ENCODE measurements around the gene RAB12.

RAB12 gene

GRCh38 chr18:8669571-8669970 lies 60.3 kb downstream of the RAB12 start:
- Histone ChIP-seq H3K4me1 (no peaks in the 10 kb centered on the region), H3K36me3 (no peaks in the 10 kb centered on the region), H3K9me3 (no peaks in the 10 kb centered on the region), H3K27me3 (no peaks in the 10 kb centered on the region), H3K27ac (no peak overlapping the region), H3K4me3 (no peak overlapping the region)
- no peak for DNase-seq
- TF ChIP-seq CTCF (IDR thresholded peaks at IDR 0.05), result no peak
- intact Hi-C loops (cut with DNase I; ENCODE audit: low total_unique reads), result no loop called here

DNA sequence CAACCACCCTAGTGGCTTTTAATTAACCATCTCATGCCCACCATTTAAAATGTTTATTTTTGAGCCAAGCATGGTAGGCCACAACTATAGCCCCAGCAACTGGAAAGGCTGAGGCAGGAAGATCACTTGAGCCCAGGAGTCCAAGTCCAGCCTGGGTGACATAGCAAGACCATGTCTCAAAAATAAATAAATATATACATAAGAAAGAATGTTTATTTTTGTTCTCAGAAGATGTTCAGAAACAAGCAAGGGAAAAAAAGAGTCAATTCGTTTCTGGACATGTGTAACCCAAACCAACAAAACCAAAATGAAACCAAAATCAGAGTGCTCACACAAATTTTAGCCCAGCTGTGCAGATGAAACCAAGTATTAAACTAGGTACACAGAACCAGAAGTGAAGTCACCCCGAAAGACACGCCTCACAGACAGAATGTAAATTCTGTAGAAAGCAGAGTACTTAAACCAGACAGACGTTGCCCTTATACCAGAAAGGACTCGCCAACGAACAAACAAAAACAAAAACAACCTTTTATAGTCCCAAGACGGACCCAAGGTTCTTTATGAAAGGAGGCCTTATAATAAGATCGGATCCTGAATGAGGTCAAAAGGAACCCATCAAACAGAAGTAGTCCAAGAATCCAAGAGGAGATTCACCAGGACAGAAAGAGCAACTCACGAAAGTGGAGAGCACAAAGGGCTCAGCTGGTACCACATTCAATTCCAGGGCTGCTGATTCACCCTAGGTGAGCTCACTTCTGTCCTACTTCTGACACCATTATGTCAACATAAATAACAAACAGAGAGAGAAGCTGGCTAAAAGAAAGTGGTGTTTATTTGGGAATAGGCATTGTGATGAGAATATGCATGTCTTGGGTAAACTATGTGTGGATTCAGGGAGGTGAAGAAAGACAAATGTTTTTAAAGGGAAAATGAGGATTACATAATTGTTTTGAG lies 64.3 kb downstream of the RAB12 start:
- no peak for DNase-seq
- H3K4me3 ChIP-seq, result no peak overlapping the region

DNA sequence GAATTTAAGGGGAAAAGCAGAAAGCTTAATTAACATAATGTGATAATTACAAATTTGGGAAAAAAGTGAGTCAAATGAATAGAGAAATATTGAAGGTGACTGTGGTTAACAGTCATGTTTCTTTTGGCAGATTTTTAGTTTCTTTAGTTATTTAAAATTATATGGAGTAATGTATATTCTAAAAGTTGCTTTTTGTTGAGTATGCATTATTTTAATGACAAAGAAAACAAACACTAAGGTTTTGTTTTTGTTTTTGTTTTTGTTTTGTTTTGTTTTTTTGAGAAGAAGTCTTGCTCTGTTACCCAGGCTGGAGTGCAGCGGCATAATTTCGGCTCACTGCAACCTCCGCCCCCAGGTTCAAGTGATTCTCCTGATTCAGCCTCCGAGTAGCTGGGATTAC lies 65.8 kb downstream of the RAB12 start:
- TF ChIP-seq CTCF (IDR thresholded peaks at IDR 0.05), result no peak
- Histone ChIP-seq H3K4me1 (peaks cover 0 to 8% (median 2%) of the 10 kb centered on the region in 4 donors), H3K36me3 (no peaks in the 10 kb centered on the region), H3K27ac (no peak overlapping the region), H3K27me3 (no peaks in the 10 kb centered on the region), H3K4me3 (no peak overlapping the region), H3K9me3 (no peaks in the 10 kb centered on the region)
- intact Hi-C loops (cut with DNase I; ENCODE audit: low total_unique reads), result no loop called here
- DNase-seq, result no peak

More for the DNA sequence above, 64.3 kb downstream of the RAB12 start:
- peaks cover 0 to 8% (median 2%) of the 10 kb centered on the region in 4 donors for H3K4me1 ChIP-seq
- H3K9me3 ChIP-seq, result no peaks in the 10 kb centered on the region
- no peaks in the 10 kb centered on the region for H3K36me3 ChIP-seq
- H3K27me3 ChIP-seq, result no peaks in the 10 kb centered on the region
- intact Hi-C loops (cut with DNase I; ENCODE audit: low total_unique reads), result no loop called here
- no peak overlapping the region for H3K27ac ChIP-seq
- TF ChIP-seq CTCF (IDR thresholded peaks at IDR 0.05), result no peak

GRCh38 chr18:8681196-8681595 lies 72.0 kb downstream of the RAB12 start:
- DNase-seq, result no peak
- no peak overlapping the region for H3K4me3 ChIP-seq
- intact Hi-C loops (cut with DNase I; ENCODE audit: low total_unique reads), result no loop called here

GRCh38 chr18:8684577-8684976 lies 75.3 kb downstream of the RAB12 start:
- intact Hi-C loops (cut with DNase I; ENCODE audit: low total_unique reads), result no loop called here
- H3K27ac ChIP-seq, result no peak overlapping the region
- no peaks in the 10 kb centered on the region for H3K36me3 ChIP-seq
- no peak for TF ChIP-seq CTCF (IDR thresholded peaks at IDR 0.05)
- no peak for DNase-seq
- no peak overlapping the region for H3K4me3 ChIP-seq
- no peaks in the 10 kb centered on the region for H3K27me3 ChIP-seq
- peaks cover 0 to 5% (median 0%) of the 10 kb centered on the region in 4 donors for H3K4me1 ChIP-seq
- no peaks in the 10 kb centered on the region for H3K9me3 ChIP-seq

More at GRCh38 chr18:8681196-8681595, 72.0 kb downstream of the RAB12 start:
- H3K36me3 ChIP-seq, result no peaks in the 10 kb centered on the region
- no peak overlapping the region for H3K27ac ChIP-seq
- TF ChIP-seq CTCF (IDR thresholded peaks at IDR 0.05), result no peak
- no peaks in the 10 kb centered on the region for H3K27me3 ChIP-seq
- H3K9me3 ChIP-seq, result no peaks in the 10 kb centered on the region
- H3K4me1 ChIP-seq, result peaks cover 0 to 5% (median under 1%) of the 10 kb centered on the region in 4 donors

Measured in tibial artery (tissue), 4 donors.